ENCODE data around the gene FASTK.

FASTK gene

DNA sequence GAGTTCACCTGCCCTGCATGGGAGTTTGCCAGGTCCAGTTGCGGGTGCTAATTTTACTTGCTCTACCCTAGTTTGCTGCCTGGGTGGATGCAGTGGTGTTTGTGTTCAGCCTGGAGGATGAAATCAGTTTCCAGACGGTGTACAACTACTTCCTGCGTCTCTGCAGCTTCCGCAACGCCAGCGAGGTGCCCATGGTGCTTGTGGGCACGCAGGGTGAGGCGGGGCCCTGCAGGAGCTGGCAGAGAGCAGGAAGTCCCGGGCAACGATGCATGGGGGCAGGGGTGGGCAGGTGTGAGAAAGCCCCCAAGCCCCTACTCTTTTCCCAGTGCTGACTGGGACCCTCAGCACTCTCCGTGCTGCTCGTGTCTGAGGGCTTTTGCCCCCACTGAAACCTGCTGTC lies 37.0 kb upstream of the FASTK start:
- H3K27ac ChIP-seq (ENCODE audit: low read depth, low read length) = no peak overlapping the region
- no peak overlapping the region for H3K4me3 ChIP-seq (ENCODE audit: low read depth, low read length)
- H3K79me2 ChIP-seq (ENCODE audit: control insufficient read depth, insufficient read depth, low read length, unreplicated experiment) = peaks cover 25% of the 10 kb centered on the region
- peaks cover 14% of the 10 kb centered on the region for H3K4me1 ChIP-seq (ENCODE audit: control insufficient read depth, insufficient read depth, low read length, unreplicated experiment)
- H3K36me3 ChIP-seq (ENCODE audit: insufficient read depth, low read length) = no peaks in the 10 kb centered on the region
- no peak overlapping the region for H2AFZ ChIP-seq (ENCODE audit: low read length, unreplicated experiment)
- no peaks in the 10 kb centered on the region for H3K27me3 ChIP-seq (ENCODE audit: insufficient read depth, low read length)

DNA sequence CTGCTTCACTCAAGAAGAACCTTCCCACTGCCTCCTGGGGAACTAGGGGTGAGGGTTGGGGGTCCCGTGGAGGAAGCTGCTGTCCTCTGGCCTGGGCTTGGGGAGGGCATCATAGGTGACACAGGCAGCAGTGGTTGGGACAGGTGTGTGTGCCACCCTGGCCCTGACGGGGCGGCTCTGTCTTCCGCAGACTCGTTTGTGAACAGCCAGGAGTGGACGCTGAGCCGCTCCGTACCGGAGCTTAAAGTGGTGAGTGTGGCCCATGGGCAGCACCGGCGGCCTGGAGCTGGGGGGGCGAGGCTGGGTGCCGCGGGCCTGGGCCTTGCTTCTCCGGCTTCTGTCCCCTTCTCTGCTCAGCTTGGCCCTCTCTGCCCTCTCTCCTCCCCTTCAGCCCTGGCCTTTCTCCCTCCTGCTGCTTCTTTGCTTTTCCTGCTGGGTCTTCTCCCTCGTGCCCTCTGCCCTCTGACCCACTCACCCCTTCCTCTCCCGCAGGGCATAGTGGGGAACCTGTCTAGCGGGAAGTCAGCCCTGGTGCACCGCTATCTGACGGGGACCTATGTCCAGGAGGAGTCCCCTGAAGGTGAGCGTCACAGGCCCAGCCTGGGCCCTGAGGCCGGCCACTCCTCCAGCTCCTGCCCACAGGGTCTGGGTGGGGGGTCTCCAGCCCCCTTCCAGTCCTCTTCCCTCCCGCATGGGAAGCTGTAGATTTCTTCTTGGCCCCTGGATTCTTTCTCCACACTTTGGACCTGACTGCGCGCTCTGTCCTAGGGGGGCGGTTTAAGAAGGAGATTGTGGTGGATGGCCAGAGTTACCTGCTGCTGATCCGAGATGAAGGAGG lies 36.2 kb upstream of the FASTK start:
- H3K27ac ChIP-seq (ENCODE audit: low read depth, low read length) = no peak overlapping the region
- peaks cover 14% of the 10 kb centered on the region for H3K4me1 ChIP-seq (ENCODE audit: control insufficient read depth, insufficient read depth, low read length, unreplicated experiment)
- no peaks in the 10 kb centered on the region for H3K27me3 ChIP-seq (ENCODE audit: insufficient read depth, low read length)
- H3K79me2 ChIP-seq (ENCODE audit: control insufficient read depth, insufficient read depth, low read length, unreplicated experiment) = peaks cover 30% of the 10 kb centered on the region
- no peak overlapping the region for H3K4me3 ChIP-seq (ENCODE audit: low read depth, low read length)
- H3K36me3 ChIP-seq (ENCODE audit: insufficient read depth, low read length) = no peaks in the 10 kb centered on the region
- no peak overlapping the region for H2AFZ ChIP-seq (ENCODE audit: low read length, unreplicated experiment)

DNA sequence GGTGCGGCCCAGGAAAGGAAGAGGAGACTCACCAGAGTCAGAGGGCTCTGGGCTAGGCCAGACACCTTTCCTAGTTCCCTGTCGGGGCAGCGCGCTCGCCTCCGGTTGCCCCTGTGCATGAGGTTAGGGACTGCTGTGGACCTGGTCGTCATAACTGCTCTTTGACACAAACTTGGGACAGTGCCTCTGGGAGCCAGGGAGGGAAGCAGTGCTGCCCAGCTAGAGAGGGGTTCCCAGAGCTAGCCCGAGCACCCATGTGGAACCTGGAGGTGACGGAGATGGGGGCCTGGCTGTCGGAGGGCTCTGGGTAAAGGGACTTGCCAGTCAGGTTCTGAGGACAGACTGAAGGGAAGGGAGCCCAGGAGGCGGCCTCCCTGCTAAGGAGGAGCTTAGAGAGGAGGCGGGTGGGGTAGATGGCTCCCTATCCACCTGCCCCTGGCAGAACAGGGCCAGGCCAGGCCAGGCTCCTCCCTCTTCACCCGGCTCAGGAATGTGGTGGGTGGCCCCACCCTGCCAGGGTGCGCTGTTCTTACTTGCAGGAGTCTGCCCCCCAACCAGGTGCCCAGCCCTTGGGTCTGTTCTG lies 35.3 kb upstream of the FASTK start:
- no peak overlapping the region for H3K4me3 ChIP-seq (ENCODE audit: low read depth, low read length)

DNA sequence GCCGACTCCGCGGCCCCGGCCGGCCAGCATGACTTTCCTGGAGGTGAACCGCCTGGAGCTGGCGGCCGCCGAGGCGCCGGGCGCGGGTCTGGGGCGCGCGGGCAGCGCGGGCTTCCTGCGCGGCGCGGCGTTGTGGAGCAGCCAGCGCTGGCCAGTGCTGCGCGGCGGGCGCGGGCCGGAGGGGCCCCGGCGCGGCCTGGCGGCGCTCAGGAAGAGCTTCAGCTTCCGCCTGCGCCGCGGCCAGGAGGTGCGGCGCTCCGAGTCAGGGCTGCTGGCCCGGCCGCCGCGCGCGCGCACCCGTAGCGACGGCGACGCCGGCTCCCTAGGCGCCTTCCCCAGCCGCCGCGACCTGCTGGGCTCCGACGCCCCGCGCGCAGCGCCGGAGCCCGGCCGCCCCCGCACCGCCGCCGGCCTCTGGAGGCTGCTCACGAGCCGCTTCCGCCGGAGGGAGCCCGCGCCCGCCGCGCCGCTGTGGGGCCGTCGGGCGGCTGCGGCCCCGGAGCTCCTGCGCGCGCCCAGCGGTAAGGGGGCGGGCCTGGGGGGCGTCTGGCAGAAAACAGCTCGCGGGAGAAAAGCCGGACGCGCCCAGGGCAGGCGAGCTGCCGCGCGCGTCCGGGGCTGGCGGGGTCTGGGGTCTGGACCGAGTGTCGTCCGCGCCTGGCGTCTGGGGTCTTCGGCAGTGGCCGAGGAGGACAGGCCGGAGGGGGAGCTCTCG lies 34.7 kb upstream of the FASTK start:
- Histone ChIP-seq H3K79me2 (ENCODE audit: control insufficient read depth, insufficient read depth, low read length, unreplicated experiment) (peaks cover 44% of the 10 kb centered on the region), H3K27me3 (ENCODE audit: insufficient read depth, low read length) (no peaks in the 10 kb centered on the region), H3K4me3 (ENCODE audit: low read depth, low read length) (no peak overlapping the region), H3K27ac (ENCODE audit: low read depth, low read length) (no peak overlapping the region), H3K36me3 (ENCODE audit: insufficient read depth, low read length) (no peaks in the 10 kb centered on the region), H2AFZ (ENCODE audit: low read length, unreplicated experiment) (no peak overlapping the region), H3K4me1 (ENCODE audit: control insufficient read depth, insufficient read depth, low read length, unreplicated experiment) (peaks cover 14% of the 10 kb centered on the region)

More for the DNA sequence above, 35.3 kb upstream of the FASTK start:
- no peaks in the 10 kb centered on the region for H3K36me3 ChIP-seq (ENCODE audit: insufficient read depth, low read length)
- no peaks in the 10 kb centered on the region for H3K27me3 ChIP-seq (ENCODE audit: insufficient read depth, low read length)
- no peak overlapping the region for H2AFZ ChIP-seq (ENCODE audit: low read length, unreplicated experiment)
- H3K27ac ChIP-seq (ENCODE audit: low read depth, low read length) = no peak overlapping the region
- peaks cover 14% of the 10 kb centered on the region for H3K4me1 ChIP-seq (ENCODE audit: control insufficient read depth, insufficient read depth, low read length, unreplicated experiment)
- H3K79me2 ChIP-seq (ENCODE audit: control insufficient read depth, insufficient read depth, low read length, unreplicated experiment) = peaks cover 38% of the 10 kb centered on the region

DNA sequence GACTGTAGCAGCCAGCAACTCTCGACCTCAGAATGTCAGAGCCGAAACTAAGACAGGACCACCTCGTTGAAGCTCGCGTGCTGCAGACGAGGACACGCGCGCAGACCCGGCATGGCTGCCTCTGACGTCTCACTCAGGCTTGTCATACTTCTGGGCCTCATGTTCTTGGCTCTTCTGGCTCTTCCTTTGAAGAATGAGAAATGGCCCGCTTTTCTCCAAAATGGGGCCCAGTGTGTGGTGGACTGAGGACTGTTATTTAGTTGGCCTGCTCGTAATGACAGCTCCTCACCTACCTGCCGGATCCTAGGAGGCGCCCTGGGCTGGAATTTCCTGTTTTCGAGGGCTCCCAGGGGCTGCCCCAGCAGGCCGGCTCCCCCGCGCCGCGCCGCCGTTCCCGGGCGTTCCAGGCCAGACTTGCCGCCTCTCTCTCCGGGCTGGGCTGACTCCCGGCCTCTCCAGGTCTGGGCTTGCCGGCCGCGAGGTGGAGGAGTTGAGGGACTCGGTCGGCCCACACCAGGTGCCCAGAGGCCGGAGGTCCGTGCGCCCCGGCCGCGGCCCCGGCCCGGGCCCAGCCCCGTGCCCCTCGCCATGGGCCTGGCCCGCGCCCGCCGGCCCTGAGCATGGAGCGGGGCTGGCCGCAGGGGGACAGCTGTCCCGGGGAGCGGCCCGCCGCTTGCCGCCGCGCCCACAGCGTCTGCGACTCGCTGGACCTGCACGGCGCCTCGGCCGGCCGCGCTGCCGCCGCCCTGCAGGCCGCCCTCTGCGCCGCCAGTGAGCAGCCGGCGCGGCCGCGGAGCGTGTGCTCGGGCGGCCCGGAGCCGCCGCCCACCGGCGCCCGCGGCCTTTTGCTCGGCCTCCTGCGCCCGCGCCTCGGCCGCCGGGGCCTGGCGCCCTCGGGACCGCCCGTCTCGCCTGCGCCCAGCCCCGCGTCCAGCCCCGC lies 33.8 kb upstream of the FASTK start:
- Histone ChIP-seq H3K36me3 (ENCODE audit: insufficient read depth, low read length) (no peaks in the 10 kb centered on the region), H2AFZ (ENCODE audit: low read length, unreplicated experiment) (no peak overlapping the region), H3K27me3 (ENCODE audit: insufficient read depth, low read length) (no peaks in the 10 kb centered on the region), H3K4me3 (ENCODE audit: low read depth, low read length) (no peak overlapping the region), H3K27ac (ENCODE audit: low read depth, low read length) (no peak overlapping the region), H3K79me2 (ENCODE audit: control insufficient read depth, insufficient read depth, low read length, unreplicated experiment) (peaks cover 44% of the 10 kb centered on the region), H3K4me1 (ENCODE audit: control insufficient read depth, insufficient read depth, low read length, unreplicated experiment) (peaks cover 21% of the 10 kb centered on the region)

DNA sequence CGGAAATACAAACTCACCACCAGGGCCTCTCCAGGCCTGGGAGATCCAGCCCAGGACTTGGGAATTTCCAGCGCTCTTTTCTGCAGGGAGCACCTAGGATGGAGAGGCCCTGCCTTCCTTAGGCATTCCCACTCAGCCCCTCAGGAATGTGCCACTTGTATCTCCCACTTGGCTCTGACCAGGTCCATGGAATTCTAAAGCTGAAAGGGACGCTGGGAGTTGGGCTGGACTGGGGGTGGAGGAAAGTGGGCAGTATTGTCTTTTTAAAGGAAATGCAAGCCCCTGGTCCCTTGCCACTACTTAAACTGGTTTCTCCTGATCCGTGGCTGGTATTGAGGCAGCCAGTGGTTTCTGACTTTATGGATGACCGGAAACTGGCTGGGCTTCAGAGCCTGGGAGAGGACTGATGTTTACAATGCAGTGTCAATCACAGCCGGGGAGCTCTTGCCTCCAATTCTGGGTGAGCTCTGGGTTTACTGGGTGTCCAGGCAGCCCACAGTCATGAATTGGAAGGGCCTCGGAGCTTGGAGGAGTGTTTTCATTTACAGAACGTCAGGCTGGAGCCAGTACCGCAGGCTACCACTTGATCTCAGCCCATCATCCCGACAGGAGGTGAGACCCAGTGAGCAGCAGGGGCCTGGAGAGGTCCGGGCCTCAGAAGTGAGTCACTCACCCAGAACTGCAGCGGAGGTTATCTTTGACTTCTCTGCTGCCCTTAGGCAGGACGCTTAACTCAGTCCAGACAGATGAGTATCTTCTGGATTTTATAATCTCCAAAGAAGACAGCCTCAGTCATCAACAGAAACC lies 32.9 kb upstream of the FASTK start:
- Histone ChIP-seq H3K79me2 (ENCODE audit: control insufficient read depth, insufficient read depth, low read length, unreplicated experiment) (peaks cover 47% of the 10 kb centered on the region), H3K4me1 (ENCODE audit: control insufficient read depth, insufficient read depth, low read length, unreplicated experiment) (peaks cover 24% of the 10 kb centered on the region), H3K27ac (ENCODE audit: low read depth, low read length) (no peak overlapping the region), H3K36me3 (ENCODE audit: insufficient read depth, low read length) (no peaks in the 10 kb centered on the region), H3K27me3 (ENCODE audit: insufficient read depth, low read length) (no peaks in the 10 kb centered on the region), H3K4me3 (ENCODE audit: low read depth, low read length) (no peak overlapping the region), H2AFZ (ENCODE audit: low read length, unreplicated experiment) (no peak overlapping the region)

DNA sequence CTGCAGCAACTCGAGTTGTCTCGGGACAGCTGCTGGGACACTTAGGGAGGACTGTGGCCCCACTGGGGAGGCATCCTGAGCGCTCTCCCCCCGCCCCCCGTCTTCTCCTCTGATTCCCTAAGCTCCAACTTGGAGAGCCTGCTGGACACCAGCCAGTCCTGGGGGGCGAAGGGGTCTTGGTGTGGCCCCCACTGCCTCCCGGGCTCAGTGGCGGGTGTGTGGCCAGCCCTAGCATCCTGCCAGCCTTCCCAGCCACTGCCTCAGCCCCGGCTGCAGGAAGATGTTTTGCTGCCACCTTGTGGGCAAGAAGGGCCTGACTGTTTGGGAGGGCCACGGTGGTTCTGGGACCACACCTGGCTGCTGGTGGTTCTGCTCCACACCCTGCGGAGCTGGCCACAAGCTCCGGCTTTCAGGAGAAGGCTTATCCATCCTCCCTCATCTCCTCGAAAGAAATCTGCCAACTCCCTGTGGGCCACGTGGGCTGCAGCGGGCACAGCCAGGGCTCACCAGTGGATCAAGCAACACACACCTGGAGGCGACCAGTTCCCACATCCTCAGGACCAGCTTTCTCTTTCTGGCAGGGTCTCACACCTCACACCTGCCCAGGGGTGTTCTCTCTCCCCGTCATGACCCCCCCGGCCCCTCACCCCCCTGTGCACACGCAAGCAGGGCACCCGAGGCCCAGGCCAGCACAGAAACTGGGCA lies 30.5 kb upstream of the FASTK start:
- Histone ChIP-seq H3K4me3 (ENCODE audit: low read depth, low read length) (no peak overlapping the region), H3K79me2 (ENCODE audit: control insufficient read depth, insufficient read depth, low read length, unreplicated experiment) (peaks cover 49% of the 10 kb centered on the region), H3K4me1 (ENCODE audit: control insufficient read depth, insufficient read depth, low read length, unreplicated experiment) (peaks cover 24% of the 10 kb centered on the region), H2AFZ (ENCODE audit: low read length, unreplicated experiment) (no peak overlapping the region), H3K27me3 (ENCODE audit: insufficient read depth, low read length) (no peaks in the 10 kb centered on the region), H3K36me3 (ENCODE audit: insufficient read depth, low read length) (no peaks in the 10 kb centered on the region), H3K27ac (ENCODE audit: low read depth, low read length) (no peak overlapping the region)

DNA sequence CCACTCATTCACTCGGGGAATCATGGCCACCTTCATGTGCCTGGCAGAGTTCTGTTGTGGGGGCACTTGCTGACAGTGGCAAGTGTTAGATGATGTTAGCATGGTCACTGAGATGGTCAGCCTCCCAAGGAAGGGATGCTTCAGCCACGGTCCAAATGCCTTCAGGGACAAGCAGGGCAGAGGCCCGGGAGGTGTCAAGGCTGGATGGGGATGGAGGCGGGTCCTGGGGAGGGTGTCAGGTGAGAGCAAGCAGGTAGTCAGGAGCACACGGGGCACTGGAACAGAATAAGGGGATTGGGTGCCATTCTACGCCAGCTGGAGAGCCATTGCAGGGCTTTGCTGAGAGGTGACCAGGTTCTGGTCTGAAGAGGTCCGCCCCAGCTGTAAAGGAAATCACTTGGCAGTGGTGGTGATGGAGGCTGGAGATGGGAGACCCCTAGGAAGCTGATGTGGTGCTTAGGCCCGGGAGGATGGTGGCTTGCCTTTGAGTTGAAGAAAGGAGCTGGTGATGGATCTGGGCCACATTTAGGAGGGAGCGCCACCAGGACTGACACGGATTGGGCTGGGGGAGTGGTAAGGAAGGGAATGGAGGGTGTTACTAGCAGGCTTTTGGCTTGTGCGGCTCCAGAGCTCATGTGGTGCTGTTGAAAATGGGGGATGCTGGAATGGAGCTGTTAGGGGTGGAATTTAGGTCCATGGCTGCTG lies 29.8 kb upstream of the FASTK start:
- Histone ChIP-seq H3K4me3 (ENCODE audit: low read depth, low read length) (no peak overlapping the region), H2AFZ (ENCODE audit: low read length, unreplicated experiment) (no peak overlapping the region), H3K27me3 (ENCODE audit: insufficient read depth, low read length) (no peaks in the 10 kb centered on the region), H3K27ac (ENCODE audit: low read depth, low read length) (no peak overlapping the region), H3K36me3 (ENCODE audit: insufficient read depth, low read length) (no peaks in the 10 kb centered on the region), H3K79me2 (ENCODE audit: control insufficient read depth, insufficient read depth, low read length, unreplicated experiment) (peaks cover 44% of the 10 kb centered on the region), H3K4me1 (ENCODE audit: control insufficient read depth, insufficient read depth, low read length, unreplicated experiment) (peaks cover 24% of the 10 kb centered on the region)
